Suprapubic skin (tissue), 4 donors: ENCODE data around the gene VAT1. TPM values are rescaled to one million over a fixed set of nuclear protein-coding genes. Genes with fewer than 3 reads are reported as not detected.

Source experiments
- DNase-seq, 2 donors: peaks; one replicate each; pipeline ENCODE4 v3.0.0-alpha.2; 2019; ENCODE audit warnings: low spot score in 2 of 2
- H3K27ac ChIP-seq: fragments of 200-600 bp; sonication (generic); one replicate; pipeline ENCODE4 v1.5.1; 2019
- H3K27me3 ChIP-seq: fragments of 200-600 bp; sonication (generic); one replicate; pipeline ENCODE4 v1.5.1; 2019
- H3K36me3 ChIP-seq: fragments of 200-600 bp; sonication (generic); one replicate; pipeline ENCODE4 v1.5.1; 2019
- H3K4me1 ChIP-seq: fragments of 200-600 bp; sonication (generic); one replicate; pipeline ENCODE4 v1.5.1; 2019
- H3K4me3 ChIP-seq: fragments of 200-600 bp; sonication (generic); one replicate; pipeline ENCODE4 v1.5.1; 2019; ENCODE audit warnings: mild to moderate bottlenecking
- H3K9me3 ChIP-seq: fragments of 200-600 bp; sonication (generic); one replicate; pipeline ENCODE4 v1.5.1; 2019
- EP300 ChIP-seq: sonication (generic); formaldehyde crosslinking; IDR thresholded peaks from one replicate; pipeline ENCODE4 v1.6.1; 2017; ENCODE audit warnings: antibody characterized with exemption
- POLR2A ChIP-seq, 2 donors: fragments of 450-650 bp; IDR thresholded peaks; one replicate each; pipeline ENCODE4 v1.6.1; 2017; ENCODE audit warnings: antibody characterized with exemption in 2 of 2, mild to moderate bottlenecking in 2 of 2, moderate library complexity in 2 of 2
- POLR2AphosphoS5 ChIP-seq, 3 donors: sonication (generic); formaldehyde crosslinking; IDR thresholded peaks; one replicate each; pipeline ENCODE4 v1.6.1; 2017; ENCODE audit warnings: antibody characterized with exemption in 3 of 3
- WGBS: methylation state at CpG from one replicate; pipeline ENCODE4 v1.1.5; 2018; 5-methylcytosine and 5-hydroxymethylcytosine counted together
- total RNA-seq, 4 donors: library from RNA; depleted of rRNA; stranded (reverse); fragments of >200 nt; gene quantifications; one replicate each; pipeline ENCODE4 v1.1.0, GENCODE V29; 2016
- TF ChIP-seq, protein P1 (sequence below), 2 donors: fragments of 200-600 bp in 1 of 2; fragments of 450-650 bp in 1 of 2; sonication (generic) in 1 of 2; IDR thresholded peaks; one replicate each; pipeline ENCODE4 v1.5.1; 2016 to 2019; ENCODE audit warnings: antibody characterized with exemption in 2 of 2, mild to moderate bottlenecking in 1 of 2, moderate library complexity in 1 of 2

The VAT1 gene
- total RNA-seq, 4 donors from 2014 or later = 125 to 234 (median 188) TPM

DNA sequence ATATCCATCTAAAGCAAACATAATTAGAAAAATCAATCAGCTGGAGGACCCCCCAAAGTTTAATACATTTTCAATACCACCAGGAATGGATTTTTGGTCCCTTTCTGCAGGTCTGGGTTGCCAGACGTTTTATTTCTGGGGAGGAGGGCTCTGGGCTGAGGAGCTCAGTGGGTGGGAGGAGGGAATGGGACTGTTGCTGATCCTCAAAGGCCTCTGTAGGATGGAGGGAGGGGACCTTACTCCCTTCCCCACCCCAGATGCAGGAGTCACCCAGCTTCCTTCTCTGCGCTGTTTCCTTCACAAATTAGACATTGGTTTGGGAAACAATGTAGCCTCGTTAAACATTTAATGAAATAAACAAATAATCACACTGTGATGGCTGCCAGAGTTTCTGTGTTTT lies 9.5 kb upstream of the VAT1 start:
- Histone ChIP-seq H3K4me3 (no peak overlapping the region), H3K27ac (no peak overlapping the region)

DNA sequence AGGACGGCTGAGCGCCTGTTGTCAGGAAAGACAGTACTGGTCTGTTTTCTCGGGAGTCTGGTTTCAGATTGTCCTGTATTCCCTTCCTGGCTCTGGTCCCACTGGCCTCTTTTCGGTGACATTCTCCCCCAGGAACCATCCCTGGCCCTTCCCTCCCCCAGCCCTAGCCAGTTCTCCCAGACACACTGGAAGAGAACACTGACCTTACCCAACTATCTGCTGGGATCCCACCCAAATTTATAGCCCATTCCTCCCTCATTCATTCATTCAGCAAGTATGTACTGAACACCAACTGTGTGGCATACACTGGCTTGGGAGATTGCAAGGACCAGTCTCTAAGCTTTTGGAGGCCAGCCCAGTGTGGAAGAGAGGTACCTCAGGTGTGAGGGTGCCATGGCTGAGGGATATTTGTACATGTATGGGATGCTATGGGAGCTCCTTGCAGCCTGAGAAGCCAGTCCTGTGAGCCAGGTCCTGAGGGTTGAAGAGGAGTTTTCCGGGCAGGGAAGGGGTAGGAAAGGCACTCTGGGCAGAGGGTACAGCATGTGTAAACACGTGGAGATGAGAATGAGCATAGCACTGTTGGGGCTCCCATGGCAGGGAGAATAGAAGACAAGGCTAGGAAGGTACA lies 8.1 kb upstream of the VAT1 start:
- Histone ChIP-seq H3K4me3 (no peak overlapping the region), H3K36me3 (no peaks in the 10 kb centered on the region), H3K4me1 (peaks cover 7% of the 10 kb centered on the region), H3K27me3 (no peaks in the 10 kb centered on the region), H3K9me3 (no peaks in the 10 kb centered on the region), H3K27ac (no peak overlapping the region)
- TF ChIP-seq, protein P1, sequence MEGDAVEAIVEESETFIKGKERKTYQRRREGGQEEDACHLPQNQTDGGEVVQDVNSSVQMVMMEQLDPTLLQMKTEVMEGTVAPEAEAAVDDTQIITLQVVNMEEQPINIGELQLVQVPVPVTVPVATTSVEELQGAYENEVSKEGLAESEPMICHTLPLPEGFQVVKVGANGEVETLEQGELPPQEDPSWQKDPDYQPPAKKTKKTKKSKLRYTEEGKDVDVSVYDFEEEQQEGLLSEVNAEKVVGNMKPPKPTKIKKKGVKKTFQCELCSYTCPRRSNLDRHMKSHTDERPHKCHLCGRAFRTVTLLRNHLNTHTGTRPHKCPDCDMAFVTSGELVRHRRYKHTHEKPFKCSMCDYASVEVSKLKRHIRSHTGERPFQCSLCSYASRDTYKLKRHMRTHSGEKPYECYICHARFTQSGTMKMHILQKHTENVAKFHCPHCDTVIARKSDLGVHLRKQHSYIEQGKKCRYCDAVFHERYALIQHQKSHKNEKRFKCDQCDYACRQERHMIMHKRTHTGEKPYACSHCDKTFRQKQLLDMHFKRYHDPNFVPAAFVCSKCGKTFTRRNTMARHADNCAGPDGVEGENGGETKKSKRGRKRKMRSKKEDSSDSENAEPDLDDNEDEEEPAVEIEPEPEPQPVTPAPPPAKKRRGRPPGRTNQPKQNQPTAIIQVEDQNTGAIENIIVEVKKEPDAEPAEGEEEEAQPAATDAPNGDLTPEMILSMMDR (IDR thresholded peaks at IDR 0.05) = no peak
- DNase-seq = no peak
- 71% methylated on average over 6 of the region's 6 CpGs for WGBS

More for the DNA sequence above, 9.5 kb upstream of the VAT1 start:
- TF ChIP-seq, protein P1 (IDR thresholded peaks at IDR 0.05) = no peak
- TF ChIP-seq POLR2AphosphoS5 (IDR thresholded peaks at IDR 0.05) (no peak), EP300 (no peak), POLR2A (IDR thresholded peaks at IDR 0.05) (no peak)
- no peaks in the 10 kb centered on the region for H3K27me3 ChIP-seq
- WGBS = 86% methylated on average over 3 of the region's 3 CpGs
- H3K36me3 ChIP-seq = no peaks in the 10 kb centered on the region
- H3K9me3 ChIP-seq = no peaks in the 10 kb centered on the region
- no peak for DNase-seq
- no peaks in the 10 kb centered on the region for H3K4me1 ChIP-seq

DNA sequence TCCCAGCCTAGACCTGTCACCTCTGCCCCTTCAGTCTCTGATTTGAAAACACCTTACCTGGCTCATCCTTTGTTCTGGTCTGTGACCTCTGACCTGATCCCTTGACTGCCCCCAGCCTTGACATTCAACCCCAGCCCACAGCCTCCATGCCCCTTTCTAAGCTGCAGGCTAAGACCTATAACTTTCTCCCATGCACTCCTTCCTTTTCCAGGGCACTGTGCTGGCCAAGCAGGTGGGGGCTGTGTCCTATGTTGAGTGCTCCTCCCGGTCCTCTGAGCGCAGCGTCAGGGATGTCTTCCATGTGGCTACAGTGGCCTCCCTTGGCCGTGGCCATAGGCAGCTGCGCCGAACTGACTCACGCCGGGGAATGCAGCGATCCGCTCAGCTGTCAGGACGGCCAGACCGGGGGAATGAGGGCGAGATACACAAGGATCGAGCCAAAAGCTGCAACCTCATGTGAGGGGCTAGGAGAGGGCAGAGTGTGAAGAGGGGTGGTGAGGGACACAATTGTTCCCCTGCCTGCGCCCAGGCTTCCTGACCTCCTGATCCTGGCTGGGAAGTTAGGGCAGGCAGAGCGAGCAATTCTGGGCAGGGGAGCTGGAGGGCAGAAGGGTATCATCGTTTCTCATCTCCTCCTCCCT lies 6.2 kb upstream of the VAT1 start:
- H3K4me3 ChIP-seq = no peak overlapping the region
- no peaks in the 10 kb centered on the region for H3K36me3 ChIP-seq
- peaks cover 17% of the 10 kb centered on the region for H3K4me1 ChIP-seq
- no peaks in the 10 kb centered on the region for H3K27me3 ChIP-seq
- WGBS = 76% methylated on average over 17 of the region's 17 CpGs
- no peak overlapping the region for H3K27ac ChIP-seq
- DNase-seq = no peak
- H3K9me3 ChIP-seq = no peaks in the 10 kb centered on the region
- TF ChIP-seq EP300 (no peak), POLR2A (IDR thresholded peaks at IDR 0.05) (no peak), POLR2AphosphoS5 (IDR thresholded peaks at IDR 0.05) (no peak)
- TF ChIP-seq, protein P1 (IDR thresholded peaks at IDR 0.05) = no peak

DNA sequence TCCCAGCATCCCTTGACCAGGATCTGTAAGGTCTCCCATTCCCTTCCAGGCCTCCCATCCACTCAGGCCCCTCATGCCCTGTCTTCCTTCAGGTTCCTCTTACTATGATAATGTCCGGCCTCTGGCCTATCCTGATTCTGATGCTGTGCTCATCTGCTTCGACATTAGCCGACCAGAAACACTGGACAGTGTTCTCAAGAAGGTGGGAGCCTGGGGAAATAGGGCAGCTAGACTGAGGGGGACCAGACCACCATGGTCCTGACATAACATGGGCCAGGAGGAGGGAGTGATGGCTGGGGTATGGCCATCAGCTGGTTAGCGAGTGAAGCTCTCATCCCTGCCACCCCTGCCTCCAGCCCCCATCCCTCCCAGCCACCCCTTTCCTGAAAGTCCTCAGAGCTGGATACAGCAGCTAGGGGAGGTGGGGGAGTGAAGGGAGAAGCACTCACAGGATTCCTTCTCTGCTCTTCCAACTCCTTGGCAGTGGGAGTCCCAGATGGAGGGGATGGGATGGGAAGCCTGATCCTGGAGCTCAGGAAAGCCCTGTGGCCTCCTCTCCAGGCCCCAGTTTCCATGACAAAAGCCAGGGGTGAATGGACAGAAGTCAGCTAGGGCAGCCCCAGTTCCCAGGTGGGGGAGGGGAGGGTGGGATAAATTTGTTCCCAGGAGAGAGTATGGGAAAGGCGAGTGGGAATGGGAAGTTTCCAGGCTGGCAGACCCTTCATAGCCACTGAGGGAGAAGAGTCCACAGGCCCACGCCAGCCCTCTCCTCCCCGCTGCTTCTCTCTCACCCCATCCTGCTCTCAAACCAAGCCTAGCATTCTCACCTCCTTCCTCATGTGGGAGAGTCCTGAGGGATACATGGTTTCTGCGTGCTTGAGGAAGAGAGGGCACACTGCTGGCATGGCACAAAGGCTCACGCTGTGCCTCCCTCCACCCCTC lies 5.2 kb upstream of the VAT1 start:
- 75% methylated on average over 9 of the region's 9 CpGs for WGBS
- H3K9me3 ChIP-seq = no peaks in the 10 kb centered on the region
- H3K27ac ChIP-seq = no peak overlapping the region
- peaks cover 22% of the 10 kb centered on the region for H3K4me1 ChIP-seq
- H3K27me3 ChIP-seq = no peaks in the 10 kb centered on the region
- no peak for TF ChIP-seq POLR2AphosphoS5 (IDR thresholded peaks at IDR 0.05)
- TF ChIP-seq EP300 = no peak
- TF ChIP-seq POLR2A (IDR thresholded peaks at IDR 0.05) = no peak
- TF ChIP-seq, protein P1 (IDR thresholded peaks at IDR 0.05) = no peak
- H3K4me3 ChIP-seq = no peak overlapping the region
- no peaks in the 10 kb centered on the region for H3K36me3 ChIP-seq
- no peak for DNase-seq

DNA sequence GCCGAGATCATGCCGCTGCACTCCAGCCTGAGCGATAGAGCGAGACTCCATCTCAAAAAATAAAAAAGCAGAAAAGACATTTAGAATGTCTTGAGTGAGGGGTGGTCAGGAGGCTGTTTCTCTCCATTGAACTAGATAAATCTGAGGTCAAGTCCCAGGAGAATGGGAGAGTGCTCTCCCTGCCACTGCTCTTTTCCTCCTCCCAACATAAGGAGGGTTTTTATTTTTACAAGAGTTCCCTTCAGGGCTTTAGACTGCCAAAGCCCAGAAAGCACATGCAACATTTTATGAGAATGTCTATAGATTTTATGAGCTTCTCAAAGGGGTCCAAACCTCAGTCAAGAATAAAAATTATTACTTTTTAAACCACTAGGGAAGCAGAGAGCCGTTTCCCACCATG lies 4.4 kb upstream of the VAT1 start:
- Histone ChIP-seq H3K4me3 (no peak overlapping the region), H3K36me3 (no peaks in the 10 kb centered on the region), H3K9me3 (no peaks in the 10 kb centered on the region), H3K27me3 (no peaks in the 10 kb centered on the region), H3K27ac (no peak overlapping the region), H3K4me1 (peaks cover 23% of the 10 kb centered on the region)
- 73% methylated on average over 5 of the region's 5 CpGs for WGBS
- TF ChIP-seq POLR2A (IDR thresholded peaks at IDR 0.05) = no peak
- TF ChIP-seq EP300 = no peak
- no peak for DNase-seq
